HG03095 (cell line): ENCODE measurements around the gene RASAL1.

ENCODE experiments used
- ATAC-seq: cut with Tn5 transposase; IDR thresholded peaks from one replicate; pipeline ENCODE4 v1.9.1; 2021; ENCODE audit warnings: moderate library complexity; ENCODE audit not compliant: unreplicated experiment

Gene RASAL1

DNA sequence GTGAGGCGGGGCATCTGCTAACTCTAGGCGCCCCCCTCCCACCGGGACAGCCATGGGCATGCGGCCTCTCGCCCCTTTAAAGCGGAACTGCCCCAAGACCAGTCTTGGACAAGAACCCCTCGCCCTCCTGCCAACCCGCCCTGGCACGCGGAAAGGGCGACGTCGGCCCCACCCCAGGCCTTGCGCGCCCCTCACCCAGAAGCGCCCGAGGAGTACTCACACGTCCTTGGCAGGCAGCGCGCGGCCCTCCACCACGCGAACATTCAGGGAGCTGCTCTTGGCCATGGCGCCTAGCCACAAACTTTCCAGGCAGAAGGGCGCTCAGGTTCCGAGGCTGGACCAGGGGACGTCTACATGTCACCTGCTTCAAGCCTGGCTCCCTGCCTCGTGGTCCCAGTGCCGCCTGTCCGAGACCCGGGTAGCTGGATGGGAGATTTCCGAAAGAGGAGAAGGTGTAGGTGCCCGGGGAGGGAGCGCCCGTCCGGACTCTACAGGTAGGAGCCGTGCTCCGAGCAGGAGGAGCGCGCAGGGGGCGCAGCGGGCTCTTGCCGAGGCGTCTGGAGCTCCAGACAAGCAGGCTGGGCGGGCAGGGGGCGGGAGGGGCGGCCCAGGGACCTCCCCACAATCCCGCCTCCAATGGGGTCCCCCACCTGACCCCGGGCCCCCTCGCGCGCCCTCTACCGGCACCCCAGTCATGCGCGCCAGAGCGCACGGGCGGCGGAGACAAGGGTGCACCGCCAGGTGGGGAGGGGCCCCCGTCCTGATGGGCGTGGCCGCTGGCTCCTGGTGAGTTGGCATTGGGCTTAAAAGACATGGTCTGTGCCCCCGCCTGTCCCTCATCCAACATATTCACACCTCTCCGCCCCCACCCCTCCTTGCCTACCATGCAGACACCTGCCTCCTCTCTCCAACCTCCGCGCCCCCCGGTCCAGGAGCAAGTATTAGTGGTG lies at the start of gene RASAL1:
RASAL1 (minus strand) TSS at position 584 of the 950 bp plus-strand sequence; CDS start at position 285, 299 bp downstream.
- no peak for ATAC-seq

DNA sequence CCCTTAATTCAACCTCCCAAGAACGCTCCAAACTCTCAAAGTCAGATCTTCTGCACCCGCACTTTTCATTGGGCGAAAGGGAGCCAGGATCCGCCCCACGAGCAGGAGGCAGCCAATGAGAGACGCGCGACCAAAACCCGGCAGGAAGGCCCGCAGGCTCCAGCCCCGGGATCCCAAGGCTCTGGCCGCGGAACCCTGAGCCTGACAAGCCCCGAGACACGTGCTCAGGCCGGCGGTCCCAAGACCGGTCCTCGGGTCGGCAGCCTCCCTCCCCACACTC lies 49.3 kb upstream of the RASAL1 start:
- ATAC-seq = peak; percentile 79

GRCh38 chr12:113184098-113184899 lies 48.7 kb upstream of the RASAL1 start:
- peak; percentile 57 for ATAC-seq

DNA sequence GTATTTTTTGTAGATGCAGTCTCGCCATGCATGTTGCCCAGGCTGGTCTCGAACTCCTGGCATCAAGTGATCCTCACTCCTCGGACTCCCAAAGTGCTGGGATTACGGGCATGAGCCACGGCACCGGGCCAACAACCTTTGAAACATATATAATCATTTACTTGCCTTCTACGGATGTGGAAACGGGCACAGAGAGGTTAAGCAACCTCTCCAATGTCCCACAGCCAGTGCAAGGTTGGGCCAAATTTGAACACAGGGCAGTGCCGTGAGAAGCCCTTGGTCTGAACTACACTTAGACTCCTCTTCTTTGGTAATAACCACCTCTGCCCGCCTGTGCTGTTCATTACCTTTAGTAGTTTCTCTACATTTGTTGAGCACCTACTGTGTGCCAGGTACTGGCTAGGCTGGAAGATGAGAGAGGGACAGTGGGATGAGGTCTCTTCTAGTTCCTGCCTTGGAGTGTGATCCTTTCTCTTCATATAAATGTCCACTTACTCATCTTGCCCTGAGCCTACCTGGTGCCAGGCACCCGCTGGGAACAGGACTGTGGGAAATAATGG lies 47.5 kb upstream of the RASAL1 start:
- no peak for ATAC-seq

- ATAC-seq = no peak
Measured at GRCh38 chr12:113181975-113182374, 46.4 kb upstream of the RASAL1 start.

DNA sequence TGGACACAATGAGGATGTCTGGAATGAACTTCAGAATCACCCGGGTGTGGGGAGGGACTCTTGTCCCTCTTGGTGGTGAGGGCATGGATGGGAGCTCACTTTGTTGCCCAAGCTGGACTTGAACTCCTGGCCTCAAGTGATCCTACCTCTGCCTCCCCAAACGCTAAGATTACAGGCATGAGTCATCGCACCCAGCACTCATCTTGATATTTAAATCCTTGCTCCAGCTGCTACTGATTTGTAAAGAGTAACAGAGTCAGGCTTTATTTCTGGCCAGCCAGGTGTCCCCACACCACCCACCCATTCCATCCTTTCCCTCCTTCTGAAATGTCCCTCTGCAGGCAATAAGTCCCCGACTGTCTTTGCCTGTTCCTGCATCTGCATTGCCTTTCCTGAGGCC lies 44.8 kb upstream of the RASAL1 start:
- ATAC-seq = no peak

DNA sequence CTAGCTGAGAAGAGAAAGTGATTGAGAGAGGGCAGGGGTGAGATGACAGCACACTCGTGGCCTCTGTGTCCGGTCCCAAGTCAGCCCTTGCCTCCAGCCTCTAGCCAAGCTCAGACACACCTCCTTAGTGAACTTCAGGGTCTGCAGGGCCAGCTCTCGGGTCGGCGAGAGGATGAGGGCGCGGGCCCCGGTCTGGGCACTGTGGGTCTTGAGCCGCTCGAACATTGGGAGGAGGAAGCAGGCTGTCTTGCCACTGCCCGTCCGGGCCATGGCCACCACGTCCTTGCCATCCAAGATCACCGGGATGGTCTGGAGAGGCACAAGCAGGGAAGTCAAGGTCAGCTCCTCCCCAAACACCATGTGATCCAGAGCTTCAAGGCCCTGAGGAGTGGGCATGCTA lies 43.5 kb upstream of the RASAL1 start:
- no peak for ATAC-seq

GRCh38 chr12:113174461-113175384 lies 39.2 kb upstream of the RASAL1 start:
- ATAC-seq = no peak

DNA sequence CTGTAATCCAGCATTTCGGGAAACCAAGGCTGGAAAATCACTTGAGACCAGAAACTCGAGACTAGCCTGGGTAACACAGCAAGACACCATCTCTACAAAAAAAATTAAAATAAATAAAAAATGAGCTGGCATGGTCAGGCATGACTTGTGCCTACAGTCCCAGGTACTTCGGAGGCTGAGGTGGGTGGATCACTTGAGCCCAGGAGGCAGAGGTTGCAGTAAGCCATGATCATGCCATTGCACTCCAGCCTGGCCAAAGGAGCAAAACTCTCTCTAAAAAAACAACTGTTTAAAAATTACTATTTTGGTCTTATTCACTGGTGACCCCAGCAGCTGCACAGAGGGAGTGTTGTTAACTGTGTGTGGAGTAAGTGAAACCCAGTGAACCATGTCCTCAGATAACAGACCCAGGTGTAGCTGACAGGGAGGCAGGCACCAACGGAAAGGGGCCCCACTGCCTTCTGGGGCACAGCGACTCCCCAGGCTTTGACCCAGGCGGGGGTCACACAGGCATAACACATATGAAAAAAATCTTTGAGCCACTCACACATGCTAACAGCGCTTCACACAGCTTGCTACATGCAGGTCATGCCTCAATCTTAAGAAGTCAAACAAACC lies 37.6 kb upstream of the RASAL1 start:
- peak; percentile 73 for ATAC-seq

DNA sequence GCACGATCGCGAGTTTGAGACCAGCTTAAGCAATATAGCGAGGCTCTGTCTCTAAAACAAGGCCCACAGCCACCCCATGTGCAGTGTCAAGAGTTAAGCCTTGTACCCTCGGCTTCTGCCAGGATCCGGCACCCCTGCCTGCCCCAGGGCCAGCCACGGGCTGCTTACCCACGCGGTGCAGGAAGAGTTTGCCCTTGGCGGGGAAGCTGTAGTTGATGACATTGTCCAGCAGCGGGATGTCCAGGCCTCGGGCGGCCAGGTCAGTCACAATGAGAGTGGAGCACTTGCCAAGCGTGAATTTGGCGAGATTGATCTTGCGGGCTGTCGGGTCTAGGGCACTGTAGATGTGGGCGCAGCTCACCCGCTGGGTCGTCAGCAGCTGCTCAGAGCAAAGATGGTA lies 36.6 kb upstream of the RASAL1 start:
- ATAC-seq = no peak

GRCh38 chr12:113171543-113171942 lies 36.0 kb upstream of the RASAL1 start:
- ATAC-seq = no peak

GRCh38 chr12:113170926-113171325 lies 35.4 kb upstream of the RASAL1 start:
- no peak for ATAC-seq

DNA sequence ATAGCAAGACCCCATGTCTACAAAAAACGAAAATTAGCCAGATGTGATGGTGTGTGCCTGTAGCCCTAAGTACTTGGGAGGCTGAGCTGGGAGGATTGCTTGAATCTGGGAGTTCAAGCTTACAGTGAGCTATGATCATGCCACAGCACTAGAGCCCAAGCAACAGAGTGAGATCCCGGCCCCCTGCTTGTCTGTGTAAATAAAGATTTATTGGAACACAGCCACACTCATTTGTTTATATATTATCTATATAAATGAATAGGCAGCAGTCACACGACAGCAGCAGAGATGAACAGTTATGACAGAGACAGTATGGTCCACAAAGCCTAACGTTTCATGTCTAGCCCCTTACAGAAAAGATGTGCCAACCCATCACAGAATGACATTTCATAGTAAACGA lies 34.9 kb upstream of the RASAL1 start:
- ATAC-seq = no peak

GRCh38 chr12:113169697-113170096 lies 34.1 kb upstream of the RASAL1 start:
- ATAC-seq = no peak

- no peak for ATAC-seq
Measured at GRCh38 chr12:113167868-113168267, 32.3 kb upstream of the RASAL1 start.

DNA sequence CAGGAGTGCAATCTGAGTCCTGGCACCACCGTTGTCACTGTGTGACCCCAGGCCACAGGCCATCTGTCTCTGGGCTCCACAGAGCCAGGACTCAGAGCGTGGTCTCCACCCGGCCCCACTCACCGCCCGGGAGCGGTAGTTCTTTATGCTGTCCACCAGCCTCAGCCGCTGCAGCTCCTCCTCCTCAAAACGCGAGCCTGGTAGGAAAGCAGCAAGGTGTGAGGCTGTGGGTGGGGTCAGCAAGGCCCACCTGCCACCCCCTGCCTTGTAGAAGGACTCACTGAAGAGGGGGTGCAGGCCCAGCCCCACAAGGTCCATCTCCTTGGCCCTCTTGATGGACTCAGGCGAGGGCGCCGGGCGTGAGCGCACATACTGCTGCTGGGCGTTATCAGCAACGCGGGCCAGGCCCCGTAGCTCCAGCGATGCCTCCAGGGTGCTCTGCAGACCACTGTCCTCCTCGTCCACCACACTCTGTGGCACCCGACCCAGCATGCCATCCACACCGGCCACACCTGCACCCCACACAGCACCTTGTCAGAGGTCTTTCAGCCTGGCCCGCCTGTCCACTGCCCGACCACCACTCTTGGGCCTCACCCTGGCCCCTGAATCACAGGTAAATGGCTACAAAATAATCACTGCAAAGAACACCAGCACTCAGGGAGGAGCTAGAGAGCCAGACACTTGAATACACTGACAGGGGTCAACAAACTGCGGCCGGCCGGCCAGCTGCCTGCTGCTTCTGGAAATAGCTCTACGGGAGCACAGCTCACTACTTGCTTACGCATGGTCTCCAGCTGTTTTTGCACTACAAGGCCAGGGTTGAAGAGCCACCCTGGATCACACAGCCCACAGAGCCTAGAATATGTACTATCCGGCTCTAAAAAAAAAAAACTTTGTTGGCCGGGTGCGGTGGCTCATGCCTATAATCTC lies 30.2 kb upstream of the RASAL1 start:
- ATAC-seq = no peak

- no peak for ATAC-seq
Measured at GRCh38 chr12:113164014-113164413, 28.5 kb upstream of the RASAL1 start.

DNA sequence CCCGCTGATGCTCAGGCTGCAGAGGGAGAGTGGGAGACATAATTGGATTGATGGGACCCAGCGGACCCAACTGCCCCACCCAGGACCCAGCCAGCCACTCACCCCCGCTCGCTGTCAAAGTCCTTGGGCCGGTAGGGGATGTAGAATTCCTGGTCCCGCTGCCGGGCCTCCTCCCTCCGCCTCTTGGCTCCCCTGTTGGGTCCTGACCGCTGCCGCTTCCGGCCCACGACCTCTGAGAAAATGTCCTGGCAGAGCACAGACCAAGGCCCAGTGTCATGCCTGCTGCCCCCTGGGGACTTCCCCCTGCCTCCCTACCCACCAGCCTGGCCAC lies 27.4 kb upstream of the RASAL1 start:
- ATAC-seq = no peak
